ENCODE data around the gene GPR62.
"Not testable (repeated sequence)": the region's sequence is repeated elsewhere in the genome, so short reads cannot be mapped to it uniquely, and the experiment has no call there.

The GPR62 gene

DNA sequence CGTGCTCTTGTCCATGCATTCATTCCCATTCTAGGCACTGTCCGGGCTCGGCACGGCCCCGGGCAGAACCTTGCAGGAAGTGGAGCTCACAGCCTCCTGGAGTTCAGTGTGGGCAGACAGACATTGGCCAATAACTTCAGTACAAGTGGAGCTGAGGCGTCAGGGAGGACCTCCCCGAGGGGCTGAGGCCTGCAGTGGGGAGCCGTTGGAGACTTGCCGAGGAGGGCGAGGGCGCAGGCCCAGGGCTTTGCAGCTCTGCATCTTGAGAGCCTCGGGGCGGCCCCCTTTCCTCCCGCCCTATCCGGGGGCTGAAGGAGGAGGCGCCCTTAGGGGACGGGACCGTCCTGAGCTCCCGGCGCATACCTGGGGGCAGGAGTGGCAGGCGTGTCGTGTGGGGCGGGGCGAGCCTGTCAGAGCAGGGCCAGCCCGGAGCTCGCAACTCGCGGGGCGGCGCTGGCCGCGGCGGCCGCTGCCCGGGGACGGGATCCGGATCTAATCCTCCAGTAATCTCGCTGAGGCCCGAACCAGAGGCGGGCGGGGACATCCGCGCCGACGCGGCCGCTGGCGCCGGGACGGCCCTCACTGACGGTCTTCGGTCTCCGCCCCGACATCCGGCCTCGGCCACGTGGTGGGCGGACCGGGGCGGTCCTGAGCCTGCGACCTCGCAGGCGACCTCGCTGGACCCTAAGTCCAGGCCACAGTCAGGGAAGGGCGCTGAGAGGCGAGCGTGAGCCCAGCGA, 27.8 kb downstream of the GPR62 start, which contains the start of gene ACY1:
Gene ACY1 (plus strand): TSS at position 698 of the 740 bp plus-strand sequence. CDS start 530 bp downstream, outside the sequence.
- Histone ChIP-seq H3K9me3 (ENCODE audit: control insufficient read depth, low read length) (no peaks in the 10 kb centered on the region), H3K27me3 (replicated peaks; ENCODE audit: control insufficient read depth, insufficient read depth, low read length, poor library complexity, severe bottlenecking) (no peaks in the 10 kb centered on the region), H3K27ac (ENCODE audit: insufficient read depth, low read length, poor library complexity, severe bottlenecking) (peak within 1 kb of the TSS; percentile 71), H3K4me3 (ENCODE audit: insufficient read depth, low read depth, low read length, poor library complexity, severe bottlenecking) (peak within 1 kb of the TSS; percentile 61), H3K36me3 (ENCODE audit: control insufficient read depth, insufficient read depth, low read length) (no peaks in the 10 kb centered on the region), H3K4me1 (ENCODE audit: control insufficient read depth, insufficient read depth, low read length, poor library complexity, severe bottlenecking) (peaks cover 11% of the 10 kb centered on the region)
- DNase-seq = peak; percentile 61 to 68 (median 67)

- DNase-seq = no peak
- Histone ChIP-seq H3K27ac (ENCODE audit: insufficient read depth, low read length, poor library complexity, severe bottlenecking) (peak overlapping the region; percentile 71), H3K4me3 (ENCODE audit: insufficient read depth, low read depth, low read length, poor library complexity, severe bottlenecking) (peak overlapping the region; percentile 61), H3K36me3 (ENCODE audit: control insufficient read depth, insufficient read depth, low read length) (no peaks in the 10 kb centered on the region), H3K4me1 (ENCODE audit: control insufficient read depth, insufficient read depth, low read length, poor library complexity, severe bottlenecking) (peaks cover 11% of the 10 kb centered on the region), H3K27me3 (replicated peaks; ENCODE audit: control insufficient read depth, insufficient read depth, low read length, poor library complexity, severe bottlenecking) (no peaks in the 10 kb centered on the region), H3K9me3 (ENCODE audit: control insufficient read depth, low read length) (no peaks in the 10 kb centered on the region)
Observed at GRCh38 chr3:51983578-51984268, 28.5 kb downstream of the GPR62 start.

DNA sequence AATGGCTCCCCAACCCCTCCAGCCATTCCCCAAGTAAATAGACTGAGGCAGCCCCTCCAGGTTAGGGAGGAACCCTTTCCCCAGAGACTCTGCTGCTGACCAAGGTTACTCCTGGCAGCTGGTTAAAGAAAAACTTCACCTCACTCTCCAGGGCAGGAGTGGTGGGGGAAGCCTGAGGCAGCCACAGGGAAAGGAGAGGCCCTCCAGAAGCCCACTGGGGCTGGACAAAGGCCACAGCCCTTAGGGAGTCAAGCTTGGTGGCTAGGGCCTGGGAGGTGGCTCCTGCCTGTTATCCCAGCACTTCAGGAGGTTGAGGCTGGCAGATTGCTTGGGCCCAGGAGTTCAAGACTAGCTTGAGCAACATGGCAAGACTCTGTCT, 29.1 kb downstream of the GPR62 start:
- H3K4me3 ChIP-seq (ENCODE audit: insufficient read depth, low read depth, low read length, poor library complexity, severe bottlenecking) = no peak overlapping the region
- H3K27me3 ChIP-seq (replicated peaks; ENCODE audit: control insufficient read depth, insufficient read depth, low read length, poor library complexity, severe bottlenecking) = no peaks in the 10 kb centered on the region
- H3K36me3 ChIP-seq (ENCODE audit: control insufficient read depth, insufficient read depth, low read length) = no peaks in the 10 kb centered on the region
- no peak overlapping the region for H3K27ac ChIP-seq (ENCODE audit: insufficient read depth, low read length, poor library complexity, severe bottlenecking)
- DNase-seq = no peak
- H3K4me1 ChIP-seq (ENCODE audit: control insufficient read depth, insufficient read depth, low read length, poor library complexity, severe bottlenecking) = peaks cover 11% of the 10 kb centered on the region
- no peaks in the 10 kb centered on the region for H3K9me3 ChIP-seq (ENCODE audit: control insufficient read depth, low read length)

- Histone ChIP-seq H3K9me3 (ENCODE audit: control insufficient read depth, low read length) (no peaks in the 10 kb centered on the region), H3K27ac (ENCODE audit: insufficient read depth, low read length, poor library complexity, severe bottlenecking) (no peak overlapping the region), H3K27me3 (replicated peaks; ENCODE audit: control insufficient read depth, insufficient read depth, low read length, poor library complexity, severe bottlenecking) (no peaks in the 10 kb centered on the region), H3K36me3 (ENCODE audit: control insufficient read depth, insufficient read depth, low read length) (no peaks in the 10 kb centered on the region), H3K4me3 (ENCODE audit: insufficient read depth, low read depth, low read length, poor library complexity, severe bottlenecking) (no peak overlapping the region), H3K4me1 (ENCODE audit: control insufficient read depth, insufficient read depth, low read length, poor library complexity, severe bottlenecking) (peaks cover 11% of the 10 kb centered on the region)
- DNase-seq = no peak
Observed at GRCh38 chr3:51985063-51985462, 29.9 kb downstream of the GPR62 start.

DNA sequence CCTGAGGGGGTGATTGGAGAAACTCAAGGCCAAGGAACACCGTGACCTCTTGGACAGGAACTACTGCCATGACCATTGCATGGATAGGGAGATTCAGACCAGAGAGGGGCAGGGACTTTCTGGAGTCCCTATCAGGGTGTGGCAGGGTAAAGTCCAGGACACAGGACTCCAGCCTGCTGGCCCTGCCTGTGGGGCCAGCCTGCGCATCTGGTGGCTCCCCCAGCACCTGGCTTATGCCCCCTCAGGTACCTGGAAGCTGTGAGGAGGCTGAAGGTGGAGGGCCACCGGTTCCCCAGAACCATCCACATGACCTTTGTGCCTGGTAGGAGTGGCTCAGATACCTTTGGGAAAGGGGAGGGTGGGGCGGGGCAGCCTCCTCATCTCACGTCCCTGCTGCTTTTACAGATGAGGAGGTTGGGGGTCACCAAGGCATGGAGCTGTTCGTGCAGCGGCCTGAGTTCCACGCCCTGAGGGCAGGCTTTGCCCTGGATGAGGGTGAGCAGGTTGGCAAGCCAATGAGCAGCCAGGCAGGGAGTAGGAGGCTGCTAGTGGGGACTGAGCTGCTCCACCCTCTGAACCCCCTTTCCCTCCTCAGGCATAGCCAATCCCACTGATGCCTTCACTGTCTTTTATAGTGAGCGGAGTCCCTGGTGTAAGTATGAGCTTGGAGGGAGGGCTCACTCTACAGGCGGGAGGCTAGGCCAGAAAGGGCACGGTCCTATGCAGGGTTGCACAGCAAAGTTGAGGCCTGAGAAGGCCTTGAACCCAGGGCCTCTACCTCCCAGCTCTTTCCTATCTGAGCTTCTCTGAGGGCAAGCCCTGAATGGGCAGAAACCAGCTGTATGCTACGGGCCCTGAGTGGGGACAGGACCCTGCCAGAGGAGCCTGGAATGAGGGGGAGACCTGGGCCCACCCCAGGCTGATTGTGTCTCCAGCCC, 31.1 kb downstream of the GPR62 start:
- no peaks in the 10 kb centered on the region for H3K36me3 ChIP-seq (ENCODE audit: control insufficient read depth, insufficient read depth, low read length)
- H3K9me3 ChIP-seq (ENCODE audit: control insufficient read depth, low read length) = no peaks in the 10 kb centered on the region
- H3K27ac ChIP-seq (ENCODE audit: insufficient read depth, low read length, poor library complexity, severe bottlenecking) = no peak overlapping the region
- DNase-seq = no peak
- no peak overlapping the region for H3K4me3 ChIP-seq (ENCODE audit: insufficient read depth, low read depth, low read length, poor library complexity, severe bottlenecking)
- H3K27me3 ChIP-seq (replicated peaks; ENCODE audit: control insufficient read depth, insufficient read depth, low read length, poor library complexity, severe bottlenecking) = no peaks in the 10 kb centered on the region
- peaks cover 11% of the 10 kb centered on the region for H3K4me1 ChIP-seq (ENCODE audit: control insufficient read depth, insufficient read depth, low read length, poor library complexity, severe bottlenecking)

- Histone ChIP-seq H3K9me3 (ENCODE audit: control insufficient read depth, low read length) (no peaks in the 10 kb centered on the region), H3K36me3 (ENCODE audit: control insufficient read depth, insufficient read depth, low read length) (peaks cover 2% of the 10 kb centered on the region)
Observed at GRCh38 chr3:51987568-51987967, 32.4 kb downstream of the GPR62 start.

DNA sequence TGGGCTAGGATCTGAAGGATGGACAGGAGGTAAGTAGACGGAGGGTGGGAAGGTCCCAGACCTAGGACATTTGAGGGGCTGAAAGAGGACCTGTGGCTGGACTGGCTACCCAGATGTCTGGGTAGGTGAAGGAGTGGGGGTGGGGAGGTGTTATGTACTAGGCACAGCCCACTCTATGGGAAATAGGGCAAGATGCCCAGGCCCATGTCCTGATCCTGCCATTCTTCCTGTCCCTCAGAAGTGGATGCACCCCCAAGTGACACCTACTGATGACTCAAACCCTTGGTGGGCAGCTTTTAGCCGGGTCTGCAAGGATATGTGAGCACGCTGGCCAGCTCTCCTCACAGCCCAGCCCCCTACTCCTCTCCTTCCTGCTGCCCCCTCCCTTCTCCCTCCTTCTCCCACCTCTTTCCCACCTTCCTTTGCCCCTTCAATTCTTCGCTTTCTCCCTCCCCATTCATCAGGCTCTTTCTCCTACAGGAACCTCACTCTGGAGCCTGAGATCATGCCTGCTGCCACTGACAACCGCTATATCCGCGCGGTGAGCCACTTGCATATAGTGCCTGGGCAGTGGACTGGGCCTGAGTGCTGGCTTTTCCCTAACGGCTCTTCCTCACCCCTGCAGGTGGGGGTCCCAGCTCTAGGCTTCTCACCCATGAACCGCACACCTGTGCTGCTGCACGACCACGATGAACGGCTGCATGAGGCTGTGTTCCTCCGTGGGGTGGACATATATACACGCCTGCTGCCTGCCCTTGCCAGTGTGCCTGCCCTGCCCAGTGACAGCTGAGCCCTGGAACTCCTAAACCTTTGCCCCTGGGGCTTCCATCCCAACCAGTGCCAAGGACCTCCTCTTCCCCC, 33.3 kb downstream of the GPR62 start:
- Histone ChIP-seq H3K4me3 (ENCODE audit: insufficient read depth, low read depth, low read length, poor library complexity, severe bottlenecking) (no peak overlapping the region), H3K36me3 (ENCODE audit: control insufficient read depth, insufficient read depth, low read length) (peaks cover 8% of the 10 kb centered on the region), H3K27ac (ENCODE audit: insufficient read depth, low read length, poor library complexity, severe bottlenecking) (no peak overlapping the region), H3K27me3 (replicated peaks; ENCODE audit: control insufficient read depth, insufficient read depth, low read length, poor library complexity, severe bottlenecking) (no peaks in the 10 kb centered on the region), H3K4me1 (ENCODE audit: control insufficient read depth, insufficient read depth, low read length, poor library complexity, severe bottlenecking) (no peaks in the 10 kb centered on the region), H3K9me3 (ENCODE audit: control insufficient read depth, low read length) (no peaks in the 10 kb centered on the region)
- no peak for DNase-seq

More at GRCh38 chr3:51987568-51987967, 32.4 kb downstream of the GPR62 start:
- H3K27me3 ChIP-seq (replicated peaks; ENCODE audit: control insufficient read depth, insufficient read depth, low read length, poor library complexity, severe bottlenecking) = no peaks in the 10 kb centered on the region
- DNase-seq = no peak
- peaks cover 4% of the 10 kb centered on the region for H3K4me1 ChIP-seq (ENCODE audit: control insufficient read depth, insufficient read depth, low read length, poor library complexity, severe bottlenecking)
- no peak overlapping the region for H3K4me3 ChIP-seq (ENCODE audit: insufficient read depth, low read depth, low read length, poor library complexity, severe bottlenecking)
- no peak overlapping the region for H3K27ac ChIP-seq (ENCODE audit: insufficient read depth, low read length, poor library complexity, severe bottlenecking)

DNA sequence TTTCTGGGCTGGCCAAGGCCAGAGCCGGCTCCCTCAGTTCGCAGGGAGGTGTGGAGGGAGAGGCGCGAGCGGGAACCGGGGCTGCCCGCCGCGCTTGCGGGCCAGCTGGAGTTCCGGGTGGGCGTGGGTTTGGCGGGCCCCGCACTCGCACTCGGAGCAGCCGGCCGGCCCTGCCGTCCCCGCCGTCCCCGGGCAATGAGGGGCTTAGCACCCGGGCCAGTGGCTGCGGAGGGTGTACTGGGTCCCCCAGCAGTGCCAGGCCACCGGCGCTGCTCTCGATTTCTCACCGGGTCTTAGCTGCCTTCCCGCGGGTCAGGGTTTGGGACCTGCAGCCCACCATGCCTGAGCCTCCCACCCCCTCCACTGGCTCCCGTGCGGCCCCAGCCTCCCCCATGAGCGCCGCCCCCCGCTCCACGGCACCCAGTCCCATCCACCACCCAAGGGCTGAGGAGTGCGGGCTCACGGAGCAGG, 35.4 kb downstream of the GPR62 start:
- Histone ChIP-seq H3K36me3 (ENCODE audit: control insufficient read depth, insufficient read depth, low read length) (peaks cover 21% of the 10 kb centered on the region), H3K4me1 (ENCODE audit: control insufficient read depth, insufficient read depth, low read length, poor library complexity, severe bottlenecking) (peaks cover 10% of the 10 kb centered on the region)
- H3K4me3 ChIP-seq (ENCODE audit: insufficient read depth, low read depth, low read length, poor library complexity, severe bottlenecking); DNase-seq; H3K9me3 ChIP-seq (ENCODE audit: control insufficient read depth, low read length); H3K27me3 ChIP-seq (replicated peaks; ENCODE audit: control insufficient read depth, insufficient read depth, low read length, poor library complexity, severe bottlenecking); H3K27ac ChIP-seq (ENCODE audit: insufficient read depth, low read length, poor library complexity, severe bottlenecking): not testable (repeated sequence)

DNA sequence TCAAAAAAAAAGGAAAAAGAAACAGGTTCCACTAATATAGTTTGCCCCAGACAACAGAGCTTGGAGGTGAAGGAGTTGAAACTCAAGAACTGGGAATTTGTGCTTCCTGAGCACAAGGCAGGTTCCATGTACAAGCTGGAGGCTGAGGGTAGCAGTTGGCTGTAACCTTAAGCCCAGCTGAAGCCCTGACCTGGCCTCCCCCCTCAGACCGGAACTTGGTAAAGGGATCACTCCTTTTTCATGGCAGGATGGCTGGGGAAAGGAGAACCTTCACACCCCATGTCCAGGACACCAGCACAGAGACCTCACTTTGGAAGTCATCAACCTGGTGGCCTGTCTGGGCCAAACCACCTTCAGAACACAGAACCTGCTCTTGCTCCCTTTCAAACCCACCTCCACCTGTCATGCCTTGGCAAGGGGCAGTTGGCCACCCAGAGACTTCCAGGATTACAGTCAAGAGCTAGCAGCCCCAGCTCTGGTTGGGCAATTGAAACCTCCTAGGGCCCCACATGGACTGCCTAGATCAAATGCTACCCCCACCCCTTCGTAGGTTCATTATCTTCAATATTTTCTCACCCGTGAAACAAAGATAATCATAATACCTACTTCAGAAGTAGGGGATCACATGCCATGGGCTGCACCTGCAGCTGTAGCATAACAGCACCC, 37.0 kb downstream of the GPR62 start:
- H3K4me3 ChIP-seq (ENCODE audit: insufficient read depth, low read depth, low read length, poor library complexity, severe bottlenecking) = no peak overlapping the region
- H3K27ac ChIP-seq (ENCODE audit: insufficient read depth, low read length, poor library complexity, severe bottlenecking) = no peak overlapping the region

More for the DNA sequence above, 37.0 kb downstream of the GPR62 start:
- H3K9me3 ChIP-seq (ENCODE audit: control insufficient read depth, low read length) = no peaks in the 10 kb centered on the region
- H3K36me3 ChIP-seq (ENCODE audit: control insufficient read depth, insufficient read depth, low read length) = peaks cover 21% of the 10 kb centered on the region
- no peak for DNase-seq
- H3K4me1 ChIP-seq (ENCODE audit: control insufficient read depth, insufficient read depth, low read length, poor library complexity, severe bottlenecking) = peaks cover 10% of the 10 kb centered on the region
- no peaks in the 10 kb centered on the region for H3K27me3 ChIP-seq (replicated peaks; ENCODE audit: control insufficient read depth, insufficient read depth, low read length, poor library complexity, severe bottlenecking)

All from effector memory CD4-positive, alpha-beta T cell (primary cell).